Fibroblast of the conjunctiva (primary cell): ENCODE measurements around the gene PDE4D.

Source experiments
- DNase-seq: peaks from one replicate; pipeline ENCODE4 v3.0.0-alpha.2; 2010; ENCODE audit warnings: low read depth

The PDE4D gene

DNA sequence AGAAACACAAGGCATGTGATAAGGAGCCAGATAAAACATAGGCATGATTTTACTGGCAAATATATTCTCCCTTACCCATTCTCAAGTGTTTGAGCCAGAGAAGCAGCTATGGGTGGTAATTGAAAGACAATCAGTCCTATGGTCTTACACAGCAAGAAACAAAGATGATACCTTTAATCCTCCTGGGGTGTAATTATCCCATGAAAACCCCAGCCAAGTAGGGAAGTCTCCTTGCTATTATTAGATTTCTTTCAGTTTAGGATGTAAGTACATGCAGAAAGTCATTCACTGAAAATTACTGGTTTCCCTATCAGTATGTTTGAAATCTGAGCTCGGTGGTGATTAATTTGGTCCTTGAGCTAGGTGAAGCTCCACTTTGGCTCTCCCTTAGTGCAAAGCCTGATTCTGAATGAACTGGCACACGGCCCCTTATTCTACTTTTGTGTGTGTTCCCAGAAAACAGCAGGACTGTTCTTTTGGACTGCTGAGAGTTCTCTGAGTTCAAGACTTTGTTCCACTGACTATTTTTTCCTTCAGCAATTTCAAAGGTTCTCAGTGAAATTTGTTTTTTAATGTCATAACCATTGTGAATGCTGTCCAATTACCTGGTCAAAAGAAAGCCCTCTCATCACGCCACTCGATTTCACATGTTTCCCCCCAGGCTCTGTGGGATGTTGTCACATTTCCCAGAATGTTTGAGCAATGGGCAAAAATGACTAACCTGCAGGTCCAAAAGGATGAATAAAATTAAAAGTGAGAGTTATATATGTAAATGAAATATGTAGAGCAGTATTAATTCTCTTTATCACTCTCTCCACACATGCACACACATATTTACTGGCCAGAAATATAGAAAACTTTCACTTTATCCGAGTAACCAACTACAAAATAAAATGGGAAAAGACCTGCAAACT, 967.6 kb downstream of the PDE4D start:
- no peak for DNase-seq

DNA sequence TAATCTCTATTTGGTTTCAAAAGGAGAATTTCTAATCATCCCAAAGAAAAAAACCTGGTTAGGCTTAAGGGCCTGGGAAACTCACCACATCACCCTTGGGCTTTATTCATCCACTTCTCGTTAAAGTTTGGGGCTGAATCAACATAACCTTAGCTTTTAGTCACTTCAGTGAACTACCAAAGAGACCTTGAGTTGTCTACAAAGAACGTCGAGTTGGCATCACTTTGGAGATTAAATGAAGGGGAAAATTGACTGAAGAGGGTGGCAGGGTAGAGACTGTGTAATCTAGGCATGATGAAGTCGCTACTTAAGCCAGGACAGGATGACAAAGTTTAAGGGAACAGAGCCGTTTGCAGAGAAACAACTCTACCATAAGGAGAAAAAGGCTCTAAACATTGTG, 969.2 kb downstream of the PDE4D start:
- DNase-seq = no peak

DNA sequence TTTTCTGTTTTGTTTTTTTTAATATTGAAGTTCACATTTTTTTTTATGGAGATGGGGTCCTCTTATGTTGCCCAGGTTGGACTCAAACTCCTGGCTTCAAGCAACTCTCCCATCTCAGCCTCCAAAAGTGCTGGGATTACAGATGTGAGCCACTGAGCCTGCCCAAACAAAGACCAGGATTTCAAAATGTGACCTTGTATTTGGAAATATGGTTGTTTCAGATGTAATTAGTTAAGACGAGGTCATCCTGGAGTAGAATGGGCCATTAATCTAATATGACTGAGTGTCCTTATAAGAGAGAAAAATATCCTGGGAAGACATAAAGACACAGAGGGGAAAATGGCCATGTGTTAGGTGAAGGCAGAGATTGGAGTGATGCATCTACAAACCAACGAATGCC, 970.2 kb downstream of the PDE4D start:
- DNase-seq = no peak

DNA sequence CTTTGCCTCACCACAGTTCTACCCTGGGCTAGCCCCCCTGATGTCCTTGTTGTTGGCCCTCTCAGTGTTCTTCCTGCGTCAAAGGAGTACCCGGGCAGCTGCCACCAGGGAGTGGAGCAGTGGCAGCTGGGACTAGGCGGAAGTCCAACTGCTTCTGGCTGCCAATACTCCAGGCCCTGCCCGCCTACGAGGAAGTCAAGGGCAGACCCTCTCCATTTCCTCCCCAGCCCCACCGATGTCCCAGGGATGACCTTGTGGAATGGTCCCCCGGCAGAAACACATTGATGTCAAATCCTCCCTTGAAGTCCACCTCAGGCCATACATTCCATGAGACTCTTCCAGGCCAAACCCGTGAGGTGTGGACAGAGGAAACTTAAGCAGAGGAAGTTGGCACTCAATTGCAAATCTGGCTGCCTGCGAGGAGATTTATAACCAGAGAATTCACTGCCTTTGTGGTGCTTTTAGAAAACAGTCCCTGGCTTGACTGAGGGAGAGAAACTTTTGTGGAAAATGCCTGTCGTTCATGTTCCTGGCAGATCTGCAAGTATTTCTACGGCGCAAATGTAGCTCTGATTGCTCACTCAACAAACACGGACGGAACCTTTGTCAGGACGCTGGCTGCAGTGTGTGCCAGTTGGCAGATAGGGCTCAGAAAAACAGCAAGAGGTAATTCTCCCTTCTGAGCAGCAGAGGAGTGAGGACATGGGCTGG, 970.9 kb downstream of the PDE4D start:
- DNase-seq = peak; percentile 30

DNA sequence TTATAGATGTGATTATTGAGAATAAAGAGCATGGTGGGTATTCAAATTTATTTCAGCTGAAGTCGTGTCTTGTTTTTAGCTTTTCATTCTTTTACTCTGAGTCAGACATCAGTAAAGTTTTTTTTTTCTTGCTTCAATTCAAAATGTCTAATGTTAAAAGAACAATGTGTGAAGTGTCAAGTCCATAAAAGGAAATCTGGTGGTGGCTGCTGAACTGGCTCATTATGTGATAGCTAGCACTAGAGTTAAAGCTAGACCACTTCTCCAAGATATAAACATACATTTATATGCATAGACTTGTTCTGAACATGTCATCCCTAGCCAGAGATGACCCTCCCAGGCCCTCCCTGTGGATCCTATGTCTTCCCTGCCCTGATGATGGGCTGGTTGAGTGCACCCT, 972.4 kb downstream of the PDE4D start:
- no peak for DNase-seq

DNA sequence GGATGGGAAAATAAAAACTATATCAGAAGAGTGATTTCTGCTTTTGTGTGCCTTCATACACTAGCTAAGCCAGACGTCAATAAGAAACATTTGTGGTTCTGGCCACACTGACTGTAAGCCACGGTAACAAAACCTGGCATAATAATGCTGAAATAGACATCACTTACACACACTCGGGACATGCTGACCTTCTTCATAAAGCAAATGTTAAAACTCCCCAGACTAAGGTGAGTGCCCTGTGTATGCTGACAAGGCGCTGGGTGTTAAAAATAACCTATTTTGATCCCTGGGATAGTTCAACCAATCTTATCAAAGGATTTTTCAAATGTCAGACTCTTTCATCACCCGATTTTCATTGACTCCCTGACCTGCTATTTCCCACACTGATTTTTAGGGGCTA, 973.7 kb downstream of the PDE4D start:
- DNase-seq = no peak
